Heart right ventricle (tissue), 16 donors: Measurements from ENCODE around the gene PPIP5K2. TPM values are rescaled to one million over a fixed set of nuclear protein-coding genes. Genes with fewer than 3 reads are reported as not detected.

Experiments used
- ATAC-seq, 8 donors: fragments of 200-7000 bp; cut with Tn5 transposase; one replicate each; pipeline ENCODE4 v1.9.1; 2020; ENCODE audit warnings: mild to moderate bottlenecking in 8 of 8, moderate library complexity in 8 of 8, moderate number of reproducible peaks in 1 of 8
- DNase-seq, 2 donors: peaks; one replicate each; pipeline ENCODE4 v3.0.0-alpha.2; 2020
- H3K27ac ChIP-seq, 10 donors: fragments of 200-600 bp; sonication (generic) in 2 of 10; one replicate each; pipeline versions ENCODE4 v1.5.0 to v1.8.0; 2020 to 2022; ENCODE audit warnings: mild to moderate bottlenecking in 3 of 10
- H3K27me3 ChIP-seq, 7 donors: fragments of 200-600 bp; one replicate each; pipeline ENCODE4 v1.8.0; 2021 to 2022; ENCODE audit warnings: mild to moderate bottlenecking in 2 of 7
- H3K36me3 ChIP-seq, 9 donors: fragments of 200-600 bp; sonication (generic) in 1 of 9; one replicate each; pipeline versions ENCODE4 v1.5.0 to v1.8.0; 2020 to 2022; ENCODE audit warnings: mild to moderate bottlenecking in 2 of 9
- H3K4me1 ChIP-seq, 9 donors: fragments of 200-600 bp; sonication (generic) in 1 of 9; one replicate each; pipeline versions ENCODE4 v1.5.0 to v1.8.0; 2020 to 2022; ENCODE audit warnings: mild to moderate bottlenecking in 4 of 9
- H3K4me3 ChIP-seq, 10 donors: fragments of 200-600 bp; sonication (generic) in 2 of 10; one replicate each; pipeline versions ENCODE4 v1.5.0 to v1.8.0; 2020 to 2022; ENCODE audit warnings: mild to moderate bottlenecking in 7 of 10, moderate library complexity in 2 of 10
- H3K9me3 ChIP-seq, 11 donors: fragments of 200-600 bp in 10 of 11; sonication (generic) in 2 of 11; one replicate each; pipeline versions ENCODE4 v1.5.0 to v1.8.0; 2013 to 2022; ENCODE audit warnings: mild to moderate bottlenecking in 2 of 11, control low read depth in 1 of 11, moderate library complexity in 1 of 11
- CTCF ChIP-seq, 9 donors: fragments of 200-600 bp; sonication (generic) in 2 of 9; IDR thresholded peaks; one replicate each; pipeline versions ENCODE4 v1.5.0 to v1.8.0; 2021 to 2022; ENCODE audit warnings: antibody characterized with exemption in 9 of 9, mild to moderate bottlenecking in 5 of 9, moderate library complexity in 1 of 9
- WGBS, 2 donors: extraction: QIAGEN DNeasy Blood & Tissue Kit; methylation state at CpG; one replicate each; pipeline ENCODE4 v1.1.7; 2013; ENCODE audit warnings: inconsistent platforms in 1 of 2; 5-methylcytosine and 5-hydroxymethylcytosine counted together
- intact Hi-C, 10 donors: fragments of 100-400 bp; cut with DNase I; formaldehyde crosslinking; loops; one replicate each; pipeline versions ENCODE4 v1.11.1 to v1.14.2; 2022
- polyA plus RNA-seq, 2 donors: library from polyadenylated mRNA; stranded (reverse); fragments of 200-250 nt; gene quantifications; one replicate each; pipeline ENCODE4 v1.2.3, GENCODE V29; 2013
- total RNA-seq, 10 donors: library from RNA; stranded (reverse); fragmentation: NEBNext Ultra II Directional in 3 of 10; extraction: Animal tissue kit (Norgen Biotek cat#: 25700) in 3 of 10; gene quantifications; one replicate each; pipeline versions ENCODE4 v1.2.1 to v1.2.4, GENCODE V29; 2021 to 2023
- donor health status: Arrhythmogenic right ventricular cardiomyopathy.
- donor health status: ischemic (EF 13 %, LVEDD 7.1; RV severe dilation, severe dysfunction).
- donor health status: healthy with polysubstance abuse.
- donor health status: DM: no; HTN: yes; CAD: no.
- donor health status: DM: no; HTN: no; CAD: no.
- donor health status: ischemic (EF 25% LVEDD 6.9; RV normal size, moderate dysfunction).
- donor health status: ischemic (EF 25% LVEDD 5.7; RV mildly dilated, moderate dysfunction).
- donor health status: healthy.
- donor health status: DM: yes; HTN: yes; CAD: no.
- donor health status: Ischemic cardiomyopathy.
- donor health status: ischemic (EF 35%, LVEDD 5.7; RV mildly dilated, moderate dysfunction).
- donor health status: nonischemic (EF 11% LVEDD 7.7; RV severe dilation, severe dysfunction).
- donor health status: DM: yes; HTN: yes; CAD: no.
- donor health status: PGD.
- donor health status: ischemic (EF 29% LVEDD 5.4; RV normal size, mild dysfunction).
- donor health status: nonischemic (EF 23%, LVEDD 6.1; RV moderate dilation, normal function).

The PPIP5K2 gene
- total and polyA plus RNA-seq, 12 donors, result 17.1 to 72.9 (median 35.6) TPM

- H3K27me3 ChIP-seq, result peaks cover 0 to 5% (median 0%) of the 10 kb centered on the region in 7 donors
- TF ChIP-seq CTCF (IDR thresholded peaks at IDR 0.05), result no peak
- no peaks in the 10 kb centered on the region for H3K4me1 ChIP-seq
- ATAC-seq, result no peak
- peaks cover 0 to 5% (median 0%) of the 10 kb centered on the region in 11 donors for H3K9me3 ChIP-seq
- WGBS, 2 donors, result 97 to 98% methylated on average over 1 of the region's 1 CpG
- H3K36me3 ChIP-seq, result no peaks in the 10 kb centered on the region
- intact Hi-C loops, result no loop called here
- no peak for DNase-seq
- H3K4me3 ChIP-seq, result no peak overlapping the region
- H3K27ac ChIP-seq, result no peak overlapping the region
Measured at GRCh38 chr5:103247118-103247517, 127.0 kb downstream of the PPIP5K2 start.

- intact Hi-C loops, result no loop called here
- WGBS, 2 donors, result 93 to 97% methylated on average over 2 of the region's 2 CpGs
- DNase-seq, result no peak
- Histone ChIP-seq H3K9me3 (no peaks in the 10 kb centered on the region), H3K36me3 (no peaks in the 10 kb centered on the region), H3K27me3 (peaks cover 0 to 5% (median 0%) of the 10 kb centered on the region in 7 donors), H3K27ac (no peak overlapping the region), H3K4me3 (no peak overlapping the region), H3K4me1 (no peaks in the 10 kb centered on the region)
- no peak for ATAC-seq
- no peak for TF ChIP-seq CTCF (IDR thresholded peaks at IDR 0.05)
Measured at GRCh38 chr5:103249068-103249467, 129.0 kb downstream of the PPIP5K2 start.

- Histone ChIP-seq H3K9me3 (no peaks in the 10 kb centered on the region), H3K4me3 (no peak overlapping the region), H3K27me3 (no peaks in the 10 kb centered on the region), H3K4me1 (peaks cover 0 to 8% (median 5%) of the 10 kb centered on the region in 9 donors), H3K36me3 (no peaks in the 10 kb centered on the region), H3K27ac (no peak overlapping the region)
- WGBS, 2 donors, result 46 to 93% methylated on average over 1 of the region's 1 CpG
- intact Hi-C loops, result loop anchor here in 1 of 10 donors (10.0 kb wide), 1 partner anchor 310 kb away; the partner anchor contains the start of gene NUDT12
- DNase-seq (no peak), ATAC-seq (no peak)
- TF ChIP-seq CTCF (IDR thresholded peaks at IDR 0.05), result no peak
Measured at GRCh38 chr5:103254921-103255320, 134.8 kb downstream of the PPIP5K2 start.

GRCh38 chr5:103255691-103256090 is 135.6 kb downstream of the PPIP5K2 start:
- 95% methylated on average over 7 of the region's 7 CpGs for WGBS, 2 donors
- H3K36me3 ChIP-seq, result no peaks in the 10 kb centered on the region
- intact Hi-C loops, result loop anchor here in 1 of 10 donors (10.0 kb wide), 1 partner anchor 309 kb away; the partner anchor contains the start of gene NUDT12

More at GRCh38 chr5:103255691-103256090, 135.6 kb downstream of the PPIP5K2 start:
- H3K4me1 ChIP-seq, result peaks cover 0 to 14% (median 9%) of the 10 kb centered on the region in 9 donors
- ATAC-seq, result no peak
- no peaks in the 10 kb centered on the region for H3K9me3 ChIP-seq
- H3K4me3 ChIP-seq, result no peak overlapping the region
- H3K27ac ChIP-seq, result no peak overlapping the region
- TF ChIP-seq CTCF (IDR thresholded peaks at IDR 0.05), result no peak
- no peak for DNase-seq
- no peaks in the 10 kb centered on the region for H3K27me3 ChIP-seq
